GM23248 (cell line): ENCODE results near the gene SGCA. TPM values are rescaled to one million over a fixed set of nuclear protein-coding genes. Genes with fewer than 3 reads are reported as not detected.

Source experiments
- DNase-seq: peaks from one replicate; pipeline ENCODE4 v3.0.0-alpha.2; 2015
- H2AFZ ChIP-seq: fragments of 200-600 bp; sonication (generic); 2 replicates; pipeline ENCODE4 v1.6.1; 2016; ENCODE audit warnings: antibody characterized with exemption
- H3F3A ChIP-seq: fragments of 200-600 bp; sonication (generic); 2 replicates; pipeline ENCODE4 v1.6.1; 2016; ENCODE audit warnings: mild to moderate bottlenecking, antibody characterized with exemption, mixed run types; ENCODE audit not compliant: insufficient read depth
- H3K27ac ChIP-seq: fragments of 200-600 bp; sonication (generic); 2 replicates; pipeline ENCODE4 v1.5.1; 2016; ENCODE audit warnings: mild to moderate bottlenecking
- H3K27me3 ChIP-seq: fragments of 200-600 bp; sonication (generic); replicated peaks from 2 replicates; pipeline ENCODE4 v1.6.1; 2016; ENCODE audit warnings: mild to moderate bottlenecking; ENCODE audit not compliant: insufficient read depth
- H3K36me3 ChIP-seq: fragments of 200-600 bp; sonication (generic); 2 replicates; pipeline ENCODE4 v1.6.1; 2016; ENCODE audit warnings: low read depth, mild to moderate bottlenecking
- H3K4me1 ChIP-seq: fragments of 200-600 bp; sonication (generic); 2 replicates; pipeline ENCODE4 v1.6.1; 2016; ENCODE audit warnings: mild to moderate bottlenecking; ENCODE audit not compliant: insufficient read depth
- H3K4me2 ChIP-seq: fragments of 200-600 bp; sonication (generic); one replicate; pipeline ENCODE4 v1.6.1; 2016; ENCODE audit warnings: mild to moderate bottlenecking; ENCODE audit not compliant: unreplicated experiment
- H3K4me3 ChIP-seq: fragments of 200-600 bp; sonication (generic); 2 replicates; pipeline ENCODE4 v1.5.1; 2016; ENCODE audit warnings: mild to moderate bottlenecking
- H3K79me2 ChIP-seq: fragments of 200-600 bp; sonication (generic); 2 replicates; pipeline ENCODE4 v1.6.1; 2016; ENCODE audit warnings: mild to moderate bottlenecking; ENCODE audit not compliant: insufficient read depth
- H3K9ac ChIP-seq: fragments of 200-600 bp; sonication (generic); 2 replicates; pipeline ENCODE4 v1.6.1; 2016; ENCODE audit warnings: mild to moderate bottlenecking
- H3K9me2 ChIP-seq: fragments of 200-600 bp; sonication (generic); 2 replicates; pipeline ENCODE4 v1.6.1; 2016; ENCODE audit warnings: mixed run types, mild to moderate bottlenecking, moderate library complexity; ENCODE audit not compliant: insufficient read depth
- H3K9me3 ChIP-seq: fragments of 200-600 bp; sonication (generic); one replicate; pipeline ENCODE4 v1.6.1; 2017; ENCODE audit warnings: low read depth
- H4K20me1 ChIP-seq: fragments of 200-600 bp; sonication (generic); 2 replicates; pipeline ENCODE4 v1.6.0; 2016; ENCODE audit not compliant: insufficient read depth
- EZH2 ChIP-seq: fragments of 200-600 bp; sonication (generic); IDR thresholded peaks from 2 replicates; pipeline ENCODE4 v1.6.1; 2018; ENCODE audit warnings: antibody characterized with exemption, mild to moderate bottlenecking; ENCODE audit not compliant: insufficient read depth, poor library complexity, severe bottlenecking
- EZH2phosphoT487 ChIP-seq: fragments of 200-600 bp; sonication (generic); IDR thresholded peaks from 2 replicates; pipeline ENCODE4 v1.6.1; 2018; ENCODE audit warnings: antibody characterized with exemption, moderate library complexity, mild to moderate bottlenecking, low read depth; ENCODE audit not compliant: insufficient read depth
- WGBS, 2 experiments: methylation state at CpG; one replicate each; pipeline ENCODE4 v1.1.6; 2015 to 2017; ENCODE audit warnings: low lambda C conversion rate in 2 of 2, low coverage in 1 of 2; ENCODE audit errors: missing lambda C conversion rate in 2 of 2; 5-methylcytosine and 5-hydroxymethylcytosine counted together
- in situ Hi-C: fragments of 300-500 bp; cut with MboI; formaldehyde crosslinking; loops from 2 replicates; pipeline ENCODE4 v1.15.0; 2020
- polyA plus RNA-seq: library from polyadenylated mRNA; unstranded; fragments of >200 nt; fragmentation: Nextera tagmentation; extraction: Ambion mirVana; gene quantifications from 2 replicates; pipeline ENCODE4 v1.2.1, GENCODE V29; 2016
- total RNA-seq: library from RNA; depleted of rRNA; stranded (reverse); fragments of >200 nt; shearing (Covaris generic); gene quantifications from 2 replicates; pipeline ENCODE4 v1.2.3, GENCODE V29; 2014

The SGCA gene
- total and polyA plus RNA-seq, 2 experiments from 2014 or later: 1.8 TPM; not detected in 1

GRCh38 chr17:50185631-50186471 lies 20.0 kb downstream of the SGCA start:
- no peaks in the 10 kb centered on the region for H3K79me2 ChIP-seq
- no peaks in the 10 kb centered on the region for H4K20me1 ChIP-seq
- H3K9ac ChIP-seq: peak overlapping the region; percentile 100
- TF ChIP-seq EZH2phosphoT487: no peak
- no peak for TF ChIP-seq EZH2
- peak; percentile 70 for DNase-seq
- no peak overlapping the region for H2AFZ ChIP-seq
- H3K9me2 ChIP-seq: no peaks in the 10 kb centered on the region
- H3K4me3 ChIP-seq: no peak overlapping the region
- H3K9me3 ChIP-seq: no peaks in the 10 kb centered on the region
- in situ Hi-C loops: no loop called here
- peak overlapping the region; percentile 100 for H3K27ac ChIP-seq
- H3K4me2 ChIP-seq: no peak overlapping the region
- 28 to 32% methylated on average over 31 of the region's 31 CpGs for WGBS, 2 experiments
- H3K4me1 ChIP-seq: peaks cover 15% of the 10 kb centered on the region; the same call in 1 of the 2 replicates
- H3F3A ChIP-seq: peaks cover 93% of the 10 kb centered on the region
- peaks cover 37% of the 10 kb centered on the region for H3K36me3 ChIP-seq
- no peaks in the 10 kb centered on the region for H3K27me3 ChIP-seq

GRCh38 chr17:50186661-50187393 lies 21.0 kb downstream of the SGCA start:
- Histone ChIP-seq H3K4me2 (peak overlapping the region; percentile 27), H3K4me1 (peaks cover 25% of the 10 kb centered on the region), H3K9me3 (no peaks in the 10 kb centered on the region), H3F3A (peaks cover 93% of the 10 kb centered on the region), H4K20me1 (no peaks in the 10 kb centered on the region), H3K27me3 (no peaks in the 10 kb centered on the region), H3K36me3 (peaks cover 46% of the 10 kb centered on the region), H3K9me2 (no peaks in the 10 kb centered on the region), H2AFZ (no peak overlapping the region), H3K27ac (peak overlapping the region; percentile 100), H3K79me2 (peaks cover 4% of the 10 kb centered on the region; the same call in 1 of the 2 replicates), H3K9ac (peak overlapping the region; percentile 100), H3K4me3 (no peak overlapping the region)
- 17 to 18% methylated on average over 18 to 24 of the region's 24 CpGs for WGBS, 2 experiments
- no peak for TF ChIP-seq EZH2
- no peak for TF ChIP-seq EZH2phosphoT487
- peak; percentile 88 for DNase-seq
- in situ Hi-C loops: no loop called here

GRCh38 chr17:50187394-50187725 lies 21.6 kb downstream of the SGCA start:
- Histone ChIP-seq H4K20me1 (no peaks in the 10 kb centered on the region), H3K79me2 (peaks cover 10% of the 10 kb centered on the region; the same call in 1 of the 2 replicates), H3K27ac (peak overlapping the region; percentile 100), H3K4me1 (peaks cover 30% of the 10 kb centered on the region), H3K4me2 (peak overlapping the region; percentile 27), H3K36me3 (peaks cover 50% of the 10 kb centered on the region), H3K9me2 (no peaks in the 10 kb centered on the region), H3K4me3 (no peak overlapping the region; the same call in 1 of the 2 replicates), H3K9me3 (no peaks in the 10 kb centered on the region), H2AFZ (no peak overlapping the region), H3F3A (peaks cover 93% of the 10 kb centered on the region), H3K27me3 (no peaks in the 10 kb centered on the region), H3K9ac (peak overlapping the region; percentile 100)
- DNase-seq: peak; percentile 71
- TF ChIP-seq EZH2 (no peak), EZH2phosphoT487 (no peak)
- in situ Hi-C loops: no loop called here
- WGBS, 2 experiments: 14 to 19% methylated on average over 3 to 4 of the region's 4 CpGs

- Histone ChIP-seq H3K9ac (peak overlapping the region; percentile 100), H3K36me3 (peaks cover 56% of the 10 kb centered on the region), H4K20me1 (no peaks in the 10 kb centered on the region), H3K4me1 (peaks cover 31% of the 10 kb centered on the region), H2AFZ (no peak overlapping the region), H3K4me3 (no peak overlapping the region; the same call in 1 of the 2 replicates), H3K79me2 (peaks cover 16% of the 10 kb centered on the region), H3K27me3 (no peaks in the 10 kb centered on the region), H3K27ac (peak overlapping the region; percentile 100), H3K4me2 (peak overlapping the region; percentile 27), H3F3A (peaks cover 93% of the 10 kb centered on the region), H3K9me2 (no peaks in the 10 kb centered on the region), H3K9me3 (no peaks in the 10 kb centered on the region)
- DNase-seq: peak; percentile 75
- TF ChIP-seq EZH2 (no peak), EZH2phosphoT487 (peak; percentile 48; the same call in 1 of the 2 replicates)
- 27 to 30% methylated on average over 17 of the region's 17 CpGs for WGBS, 2 experiments
- in situ Hi-C loops: no loop called here
Observed at GRCh38 chr17:50187751-50188530, 22.1 kb downstream of the SGCA start.
